H9 (cell line): ENCODE measurements around the gene NXPH1. TPM values are rescaled to one million over a fixed set of nuclear protein-coding genes. Genes with fewer than 3 reads are reported as not detected.

Experiments used
- DNase-seq: peaks from one replicate; pipeline ENCODE4 v3.0.0-alpha.2; 2017
- H2AFZ ChIP-seq: one replicate; pipeline ENCODE4 v1.6.1; 2013; ENCODE audit warnings: mild to moderate bottlenecking, low read length, control low read depth, moderate library complexity
- H2AK5ac ChIP-seq: 2 replicates; pipeline ENCODE4 v1.6.1; 2013; ENCODE audit warnings: low read length, control low read depth, mixed read lengths; ENCODE audit not compliant: insufficient read length
- H2BK120ac ChIP-seq: one replicate; pipeline ENCODE4 v1.6.1; 2013; ENCODE audit warnings: low read depth, mild to moderate bottlenecking, low read length, control low read depth, inconsistent platforms; ENCODE audit not compliant: poor library complexity, severe bottlenecking
- H2BK12ac ChIP-seq: 2 replicates; pipeline ENCODE4 v1.6.1; 2013; ENCODE audit warnings: low read length, control low read depth, mixed read lengths, low read depth; ENCODE audit not compliant: insufficient read length
- H2BK15ac ChIP-seq: 2 replicates; pipeline ENCODE4 v1.6.1; 2013; ENCODE audit warnings: low read depth, low read length, control low read depth
- H2BK20ac ChIP-seq: one replicate; pipeline ENCODE4 v1.6.1; 2013; ENCODE audit warnings: low read depth, mild to moderate bottlenecking, low read length, control low read depth, inconsistent platforms; ENCODE audit not compliant: poor library complexity, severe bottlenecking
- H2BK5ac ChIP-seq: 2 replicates; pipeline ENCODE4 v1.6.1; 2013; ENCODE audit warnings: low read length, control low read depth, mixed read lengths; ENCODE audit not compliant: insufficient read length
- H3K14ac ChIP-seq: 2 replicates; pipeline ENCODE4 v1.6.1; 2013; ENCODE audit warnings: low read length, control low read depth; ENCODE audit not compliant: insufficient read depth
- H3K18ac ChIP-seq: 2 replicates; pipeline ENCODE4 v1.6.1; 2013; ENCODE audit warnings: low read depth, mild to moderate bottlenecking, mixed read lengths, low read length, control low read depth; ENCODE audit not compliant: insufficient read length
- H3K23ac ChIP-seq: 2 replicates; pipeline ENCODE4 v1.6.1; 2013; ENCODE audit warnings: low read length, control low read depth, mixed read lengths, low read depth; ENCODE audit not compliant: insufficient read length
- H3K23me2 ChIP-seq: 2 replicates; pipeline ENCODE4 v1.6.1; 2013; ENCODE audit warnings: low read depth, mild to moderate bottlenecking, mixed read lengths, low read length, control low read depth; ENCODE audit not compliant: insufficient read length, poor library complexity, severe bottlenecking
- H3K27ac ChIP-seq: 2 replicates; pipeline ENCODE4 v1.5.1; 2013; ENCODE audit warnings: low read length, control low read depth, mixed read lengths, low read depth; ENCODE audit not compliant: insufficient read length
- H3K27me3 ChIP-seq: 2 replicates; pipeline ENCODE4 v1.6.1; 2013; ENCODE audit warnings: low read length, control low read depth, inconsistent platforms; ENCODE audit not compliant: insufficient read depth
- H3K4ac ChIP-seq: 2 replicates; pipeline ENCODE4 v1.6.1; 2013; ENCODE audit warnings: low read depth, mild to moderate bottlenecking, control low read depth, inconsistent platforms, low read length, moderate library complexity
- H3K4me1 ChIP-seq: 2 replicates; pipeline ENCODE4 v1.6.1; 2013; ENCODE audit warnings: low read length, control low read depth, inconsistent platforms; ENCODE audit not compliant: insufficient read depth
- H3K4me2 ChIP-seq: 2 replicates; pipeline ENCODE4 v1.6.1; 2013; ENCODE audit warnings: low read length, control low read depth, mixed read lengths; ENCODE audit not compliant: insufficient read length, insufficient read depth
- H3K56ac ChIP-seq: 2 replicates; pipeline ENCODE4 v1.6.1; 2013; ENCODE audit warnings: low read depth, mild to moderate bottlenecking, mixed read lengths, low read length, control low read depth; ENCODE audit not compliant: insufficient read length
- H3K79me1 ChIP-seq: 2 replicates; pipeline ENCODE4 v1.6.1; 2013; ENCODE audit warnings: low read depth, mild to moderate bottlenecking, moderate library complexity, low read length, control low read depth, inconsistent platforms; ENCODE audit not compliant: insufficient read depth, poor library complexity, severe bottlenecking
- H3K79me2 ChIP-seq: 2 replicates; pipeline ENCODE4 v1.6.1; 2013; ENCODE audit warnings: low read length, control low read depth, inconsistent platforms; ENCODE audit not compliant: insufficient read depth
- H3K9ac ChIP-seq: 2 replicates; pipeline ENCODE4 v1.6.1; 2013; ENCODE audit warnings: low read length, control low read depth, mixed read lengths; ENCODE audit not compliant: insufficient read length; ENCODE audit errors: extremely low read depth
- H3K9me3 ChIP-seq: one replicate; pipeline ENCODE4 v1.6.1; 2013; ENCODE audit warnings: low read depth, low read length, inconsistent platforms; ENCODE audit not compliant: control insufficient read depth
- H3T11ph ChIP-seq: one replicate; pipeline ENCODE4 v1.6.1; 2013; ENCODE audit warnings: mild to moderate bottlenecking, low read length, control low read depth, inconsistent platforms
- H4K20me1 ChIP-seq: one replicate; pipeline ENCODE4 v1.6.1; 2013; ENCODE audit not compliant: control insufficient read depth, insufficient read length, insufficient read depth
- H4K5ac ChIP-seq: 2 replicates; pipeline ENCODE4 v1.6.1; 2013; ENCODE audit warnings: low read depth, mild to moderate bottlenecking, mixed read lengths, low read length, control low read depth; ENCODE audit not compliant: insufficient read length
- H4K8ac ChIP-seq: replicated peaks from 2 replicates; pipeline ENCODE4 v1.6.1; 2013; ENCODE audit warnings: low read length, control low read depth, mixed read lengths, low read depth; ENCODE audit not compliant: insufficient read length
- H4K91ac ChIP-seq: 2 replicates; pipeline ENCODE4 v1.6.1; 2013; ENCODE audit warnings: low read depth, mild to moderate bottlenecking, moderate library complexity, mixed read lengths, low read length, control low read depth; ENCODE audit not compliant: insufficient read length
- H3K27ac Mint-ChIP-seq, 3 experiments: 2 replicates in 2 of 3; 3 replicates in 1 of 3; pipeline ENCODE4 v1.8.0; 2020 to 2021; ENCODE audit warnings: mixed read lengths in 3 of 3, mild to moderate bottlenecking in 1 of 3, moderate library complexity in 1 of 3
- H3K27me3 Mint-ChIP-seq: 2 replicates; pipeline ENCODE4 v1.8.0; 2021; ENCODE audit warnings: low read depth, mild to moderate bottlenecking, moderate library complexity, mixed read lengths
- H3K36me3 Mint-ChIP-seq, 3 experiments: 2 replicates in 2 of 3; 3 replicates in 1 of 3; pipeline ENCODE4 v1.8.0; 2020 to 2021; ENCODE audit warnings: low read depth in 3 of 3, mixed read lengths in 3 of 3; ENCODE audit not compliant: insufficient read depth in 1 of 3
- H3K4me1 Mint-ChIP-seq, 2 experiments: 2 replicates each; pipeline ENCODE4 v1.8.0; 2020; ENCODE audit warnings: mixed read lengths in 2 of 2
- H3K4me3 Mint-ChIP-seq, 2 experiments: 2 replicates in 1 of 2; 3 replicates in 1 of 2; pipeline ENCODE4 v1.8.0; 2020 to 2021; ENCODE audit warnings: mild to moderate bottlenecking in 2 of 2, mixed read lengths in 2 of 2, moderate library complexity in 1 of 2
- H3K9me3 Mint-ChIP-seq, 2 experiments: 2 replicates in 1 of 2; 3 replicates in 1 of 2; pipeline ENCODE4 v1.8.0; 2020; ENCODE audit warnings: mild to moderate bottlenecking in 2 of 2, mixed read lengths in 2 of 2, moderate library complexity in 1 of 2
- WGBS: extraction: QIAGEN DNeasy Blood & Tissue Kit; methylation state at CpG from one replicate; pipeline ENCODE4 v1.1.7; 2013; ENCODE audit warnings: missing lambda C conversion rate, low lambda C conversion rate, mixed read lengths; ENCODE audit not compliant: insufficient read length; ENCODE audit errors: extremely low coverage; 5-methylcytosine and 5-hydroxymethylcytosine counted together
- total RNA-seq: library from RNA; stranded (reverse); gene quantifications from 2 replicates; pipeline ENCODE4 v1.2.1, GENCODE V29; 2021
- TF ChIP-seq, protein P1 (sequence below): fragments of 200-600 bp; sonication (generic); conservative IDR thresholded peaks from 3 replicates; pipeline ENCODE4 v1.8.0; 2021; ENCODE audit warnings: antibody characterized with exemption, mild to moderate bottlenecking

NXPH1 gene
- total RNA-seq, 1 experiment from 2014 or later = 0.15 TPM

DNA sequence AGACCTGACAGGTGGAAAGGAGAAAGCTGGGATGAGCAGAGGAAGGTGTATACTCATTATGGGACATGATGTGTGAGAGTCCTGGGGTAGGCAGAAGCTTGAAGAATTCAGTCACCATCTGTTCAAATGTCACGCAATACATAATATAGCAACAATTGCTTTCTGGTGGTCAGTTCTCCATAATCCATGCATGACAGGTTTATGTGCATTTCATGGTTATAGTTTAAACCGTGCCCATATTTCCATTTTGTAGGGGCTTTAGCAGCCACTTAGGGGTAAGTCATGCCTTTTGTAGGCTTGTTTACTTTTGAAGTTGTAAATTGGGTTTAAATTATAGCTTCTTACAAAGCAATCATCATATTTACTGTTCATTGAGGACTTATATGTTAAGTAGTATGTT lies 158.8 kb downstream of the NXPH1 start:
- H3K27me3 Mint-ChIP-seq = no peaks in the 10 kb centered on the region

More for the DNA sequence above, 158.8 kb downstream of the NXPH1 start:
- Histone ChIP-seq H3K18ac (no peak overlapping the region), H3K9me3 (no peaks in the 10 kb centered on the region), H3K23me2 (no peaks in the 10 kb centered on the region), H2AFZ (no peak overlapping the region), H2BK5ac (no peak overlapping the region), H3K56ac (no peak overlapping the region), H4K8ac (no peak overlapping the region), H3K27me3 (no peaks in the 10 kb centered on the region), H2AK5ac (no peak overlapping the region), H2BK20ac (no peak overlapping the region), H3K4ac (no peak overlapping the region), H3K14ac (no peak overlapping the region), H2BK15ac (no peak overlapping the region), H3K4me1 (0 out of 2 replicates have a peak, but pooled peaks cover 2% of the 10 kb centered on the region), H4K91ac (no peak overlapping the region), H3K4me2 (no peak overlapping the region), H3K23ac (no peak overlapping the region), H4K5ac (no peak overlapping the region), H3K79me1 (no peaks in the 10 kb centered on the region), H2BK120ac (no peak overlapping the region), H3K79me2 (no peaks in the 10 kb centered on the region), H3K27ac (no peak overlapping the region), H4K20me1 (no peaks in the 10 kb centered on the region), H2BK12ac (no peak overlapping the region), H3K9ac (no peak overlapping the region), H3T11ph (no peak overlapping the region)
- TF ChIP-seq, protein P1, sequence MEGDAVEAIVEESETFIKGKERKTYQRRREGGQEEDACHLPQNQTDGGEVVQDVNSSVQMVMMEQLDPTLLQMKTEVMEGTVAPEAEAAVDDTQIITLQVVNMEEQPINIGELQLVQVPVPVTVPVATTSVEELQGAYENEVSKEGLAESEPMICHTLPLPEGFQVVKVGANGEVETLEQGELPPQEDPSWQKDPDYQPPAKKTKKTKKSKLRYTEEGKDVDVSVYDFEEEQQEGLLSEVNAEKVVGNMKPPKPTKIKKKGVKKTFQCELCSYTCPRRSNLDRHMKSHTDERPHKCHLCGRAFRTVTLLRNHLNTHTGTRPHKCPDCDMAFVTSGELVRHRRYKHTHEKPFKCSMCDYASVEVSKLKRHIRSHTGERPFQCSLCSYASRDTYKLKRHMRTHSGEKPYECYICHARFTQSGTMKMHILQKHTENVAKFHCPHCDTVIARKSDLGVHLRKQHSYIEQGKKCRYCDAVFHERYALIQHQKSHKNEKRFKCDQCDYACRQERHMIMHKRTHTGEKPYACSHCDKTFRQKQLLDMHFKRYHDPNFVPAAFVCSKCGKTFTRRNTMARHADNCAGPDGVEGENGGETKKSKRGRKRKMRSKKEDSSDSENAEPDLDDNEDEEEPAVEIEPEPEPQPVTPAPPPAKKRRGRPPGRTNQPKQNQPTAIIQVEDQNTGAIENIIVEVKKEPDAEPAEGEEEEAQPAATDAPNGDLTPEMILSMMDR = no peak
- DNase-seq = no peak
- Mint-ChIP-seq H3K4me1 (peaks cover 10 to 13% of the 10 kb centered on the region in 2 experiments), H3K27ac (no peak overlapping the region), H3K36me3 (0 out of 7 replicates have a peak, but pooled peaks cover 0 to 2% (median 0%) of the 10 kb centered on the region in 3 experiments), H3K4me3 (no peak overlapping the region), H3K9me3 (no peaks in the 10 kb centered on the region; a peak in 1 of 5 replicates)
- WGBS = no CpG with 5 or more reads among the region's 2 CpGs
